Choroid plexus epithelial cell (primary cell): ENCODE data around the gene EID3.
A peak's percentile ranks its signal among the peaks of the same experiment; 100 is the strongest.
"Not testable (repeated sequence)": the region's sequence is repeated elsewhere in the genome, so short reads cannot be mapped to it uniquely, and the experiment has no call there.

Experiments used
- DNase-seq: peaks from one replicate; pipeline ENCODE4 v3.0.0-alpha.2; 2010; ENCODE audit warnings: low read depth
- H3K4me3 ChIP-seq: 2 replicates; pipeline ENCODE4 v1.5.1; 2011; ENCODE audit warnings: low read depth, mild to moderate bottlenecking, control low read depth, low read length, moderate library complexity
- CTCF ChIP-seq: conservative IDR thresholded peaks from 2 replicates; pipeline ENCODE4 v1.5.1; 2011; ENCODE audit warnings: low read depth, mild to moderate bottlenecking, control low read depth, inconsistent platforms, low read length, moderate library complexity

Gene EID3

GRCh38 chr12:104290320-104290719 is 13.2 kb upstream of the EID3 start:
- DNase-seq: no peak
- peak overlapping the region; percentile 75 for H3K4me3 ChIP-seq
- no peak for TF ChIP-seq CTCF

GRCh38 chr12:104290855-104291254 is 12.7 kb upstream of the EID3 start:
- H3K4me3 ChIP-seq: no peak overlapping the region
- no peak for DNase-seq
- no peak for TF ChIP-seq CTCF

- H3K4me3 ChIP-seq: no peak overlapping the region
- no peak for TF ChIP-seq CTCF
- DNase-seq: no peak
These were observed 11.5 kb upstream of the EID3 start for GRCh38 chr12:104291867-104292524.

GRCh38 chr12:104292872-104293794 is 10.4 kb upstream of the EID3 start:
- no peak overlapping the region for H3K4me3 ChIP-seq
- DNase-seq: no peak
- no peak for TF ChIP-seq CTCF

- peak; percentile 54 for TF ChIP-seq CTCF
- DNase-seq, H3K4me3 ChIP-seq: not testable (repeated sequence)
These were observed 9.2 kb upstream of the EID3 start for GRCh38 chr12:104294158-104294859.

GRCh38 chr12:104294927-104295668 is 8.4 kb upstream of the EID3 start:
- DNase-seq: no peak
- no peak overlapping the region for H3K4me3 ChIP-seq
- no peak for TF ChIP-seq CTCF
